ENCODE measurements around the gene PCDHGB5.
A peak's percentile ranks its signal among the peaks of the same experiment; 100 is the strongest.
"Not testable (repeated sequence)": the region's sequence is repeated elsewhere in the genome, so short reads cannot be mapped to it uniquely, and the experiment has no call there.

PCDHGB5 gene

GRCh38 chr5:141413540-141414069, 15.9 kb downstream of the PCDHGB5 start:
- no peak for DNase-seq

GRCh38 chr5:141414548-141415274, 17.0 kb downstream of the PCDHGB5 start:
- DNase-seq = not testable (repeated sequence)

- DNase-seq = not testable (repeated sequence)
Measured at GRCh38 chr5:141415275-141415618, 17.5 kb downstream of the PCDHGB5 start.

- DNase-seq = peak; percentile 78
Measured at GRCh38 chr5:141417494-141418172, 19.9 kb downstream of the PCDHGB5 start, which contains the start of gene PCDHGB7. Gene PCDHGB7 (plus strand): TSS chr5:141417677. CDS start chr5:141417860, 183 bp downstream.

GRCh38 chr5:141419074-141419880, 21.5 kb downstream of the PCDHGB5 start:
- DNase-seq = no peak

GRCh38 chr5:141420855-141421488, 23.2 kb downstream of the PCDHGB5 start, which contains the start of gene PCDHGA11:
Gene PCDHGA11 (plus strand): TSS chr5:141421051. CDS start chr5:141421228, 177 bp downstream.
- DNase-seq = no peak

- no peak for DNase-seq
Measured at GRCh38 chr5:141421489-141421855, 23.7 kb downstream of the PCDHGB5 start.

GRCh38 chr5:141422742-141423291, 25.1 kb downstream of the PCDHGB5 start:
- no peak for DNase-seq

GRCh38 chr5:141427783-141428426, 30.2 kb downstream of the PCDHGB5 start:
- no peak for DNase-seq

GRCh38 chr5:141430332-141431113, 32.8 kb downstream of the PCDHGB5 start, which contains the start of gene PCDHGA12:
Gene PCDHGA12 (plus strand): TSS chr5:141430507. CDS start chr5:141430760, 253 bp downstream.
- peak; percentile 43 for DNase-seq

- DNase-seq = no peak
Measured at GRCh38 chr5:141431286-141431685, 33.5 kb downstream of the PCDHGB5 start.

GRCh38 chr5:141432308-141432707, 34.6 kb downstream of the PCDHGB5 start:
- DNase-seq = not testable (repeated sequence)

- not testable (repeated sequence) for DNase-seq
Measured at GRCh38 chr5:141432726-141433125, 35.0 kb downstream of the PCDHGB5 start.

- DNase-seq = no peak
Measured at GRCh38 chr5:141434006-141434405, 36.3 kb downstream of the PCDHGB5 start.

- no peak for DNase-seq
Measured at GRCh38 chr5:141437221-141437620, 39.5 kb downstream of the PCDHGB5 start.

GRCh38 chr5:141439411-141440141, 41.8 kb downstream of the PCDHGB5 start:
- no peak for DNase-seq

GRCh38 chr5:141440341-141440740, 42.6 kb downstream of the PCDHGB5 start:
- no peak for DNase-seq

GRCh38 chr5:141441571-141442170, 43.9 kb downstream of the PCDHGB5 start:
- DNase-seq = no peak

Measured in femur (tissue), 1 donor.